Activated T-cell treated with anti-CD3 and anti-CD28 coated beads for 1 hour (primary cell): ENCODE results near the gene GUCY2D.

Source experiments
- DNase-seq: peaks from one replicate; pipeline ENCODE4 v3.0.0-alpha.2; 2020; ENCODE audit warnings: low read depth

GUCY2D gene

GRCh38 chr17:7992516-7992915, 9.9 kb upstream of the GUCY2D start:
- no peak for DNase-seq

- DNase-seq: no peak
Observed at GRCh38 chr17:7992924-7993323, 9.5 kb upstream of the GUCY2D start.

- DNase-seq: no peak
Observed at GRCh38 chr17:7993972-7994589, 8.3 kb upstream of the GUCY2D start.

GRCh38 chr17:7995724-7996123, 6.7 kb upstream of the GUCY2D start:
- no peak for DNase-seq

- peak; percentile 20 for DNase-seq
Observed at GRCh38 chr17:7997186-7997585, 5.2 kb upstream of the GUCY2D start.

GRCh38 chr17:8002721-8003593, 542 bp downstream of the GUCY2D start:
- DNase-seq: no peak

- DNase-seq: no peak
Observed at GRCh38 chr17:8003594-8004181, 1.3 kb downstream of the GUCY2D start.

- no peak for DNase-seq
Observed at GRCh38 chr17:8004899-8005298, 2.5 kb downstream of the GUCY2D start.

GRCh38 chr17:8005357-8005756, 2.9 kb downstream of the GUCY2D start:
- no peak for DNase-seq

- no peak for DNase-seq
Observed at GRCh38 chr17:8005967-8006730, 3.7 kb downstream of the GUCY2D start.

- no peak for DNase-seq
Observed at GRCh38 chr17:8006836-8007680, 4.6 kb downstream of the GUCY2D start.

- DNase-seq: no peak
Observed at GRCh38 chr17:8007836-8008235, 5.4 kb downstream of the GUCY2D start.

GRCh38 chr17:8012045-8012580, 9.7 kb downstream of the GUCY2D start:
- DNase-seq: no peak

GRCh38 chr17:8012996-8013640, 10.7 kb downstream of the GUCY2D start:
- no peak for DNase-seq

- DNase-seq: no peak
Observed at GRCh38 chr17:8013731-8014557, 11.5 kb downstream of the GUCY2D start.

GRCh38 chr17:8014558-8014850, 12.1 kb downstream of the GUCY2D start:
- no peak for DNase-seq

- no peak for DNase-seq
Observed at GRCh38 chr17:8015236-8015956, 13.0 kb downstream of the GUCY2D start.

- no peak for DNase-seq
Observed at GRCh38 chr17:8015957-8016631, 13.7 kb downstream of the GUCY2D start.
